ENCODE results near the gene PDGFRB.

DNA sequence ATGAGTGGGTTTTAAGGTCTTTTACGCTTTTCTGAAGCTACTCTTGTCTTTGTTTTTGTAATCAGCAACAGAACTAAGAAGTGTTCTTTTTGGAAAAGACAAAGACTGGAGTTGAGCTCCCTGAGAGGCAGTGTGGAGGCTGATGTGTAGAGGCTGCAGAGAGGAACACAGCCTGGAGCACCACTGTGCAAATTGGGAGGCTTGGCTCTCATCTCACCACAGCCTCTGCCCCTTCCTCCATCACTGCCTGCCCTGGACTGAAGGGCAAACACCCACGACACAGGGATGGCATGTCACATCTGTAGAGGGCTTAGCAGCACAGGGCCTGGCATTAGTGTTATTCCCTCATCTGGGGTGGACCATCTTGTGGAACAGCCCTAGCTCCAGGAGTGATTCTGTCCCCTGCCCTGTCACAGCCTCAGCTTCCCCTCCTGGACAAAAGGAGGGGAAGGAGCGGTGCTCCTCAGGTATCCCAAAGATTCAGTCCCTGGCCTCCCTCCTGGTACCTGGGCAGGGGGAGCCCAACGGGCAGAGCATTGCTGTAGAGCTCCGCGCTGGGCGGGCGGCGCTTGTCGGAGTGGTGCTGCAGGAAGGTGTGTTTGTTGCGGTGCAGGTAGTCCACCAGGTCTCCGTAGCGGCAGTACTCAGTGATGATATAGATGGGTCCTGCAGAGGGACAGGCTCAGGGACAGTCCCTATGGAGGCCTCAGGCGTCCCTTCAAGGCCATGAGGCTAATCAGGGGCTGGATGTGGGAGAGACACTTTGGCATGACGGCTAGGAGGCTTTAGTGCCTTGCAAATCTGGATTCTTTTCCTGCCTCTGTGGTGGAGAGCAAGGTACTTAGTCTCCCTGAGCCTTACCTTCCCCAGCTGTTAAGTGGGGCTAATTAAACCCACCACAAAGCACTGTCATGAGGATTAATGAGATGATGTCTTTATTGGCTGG lies 32.8 kb downstream of the PDGFRB start:
- TF ChIP-seq EZH2 (IDR thresholded peaks at IDR 0.05): no peak
- TF ChIP-seq POLR2AphosphoS5 (IDR thresholded peaks at IDR 0.05; ENCODE audit: borderline replicate concordance, low read depth, low read length): no peak
- no peak for TF ChIP-seq FOXP2 (optimal IDR thresholded peaks at IDR 0.05; ENCODE audit: control extremely low read depth, extremely low read length, insufficient read depth)
